Calu3 (cell line): ENCODE data around the gene TMA7B. TPM values are rescaled to one million over a fixed set of nuclear protein-coding genes. Genes with fewer than 3 reads are reported as not detected.

ENCODE experiments used
- BruUV-seq: library from RNA; stranded (reverse); fragments of 400-500 nt; replicated peaks from 2 replicates; lab custom pipeline; 2021; lab: Mats Ljungman, UMichigan
- CTCF ChIA-PET: fragments of 300-600 bp; sonication (Branson Sonifier 250); formaldehyde crosslinking; loops from one replicate; lab custom pipeline; 2022; ENCODE audit warnings: antibody characterized with exemption; lab: Charles Lee
- DNase-seq: peaks from one replicate; pipeline ENCODE4 v3.0.0; 2022
- H3K27ac Mint-ChIP-seq: one replicate; pipeline ENCODE4 v1.8.0; 2022; ENCODE audit warnings: mixed read lengths; ENCODE audit not compliant: unreplicated experiment
- H3K27me3 Mint-ChIP-seq: one replicate; pipeline ENCODE4 v1.8.0; 2022; ENCODE audit warnings: mixed read lengths; ENCODE audit not compliant: unreplicated experiment
- H3K36me3 Mint-ChIP-seq: one replicate; pipeline ENCODE4 v1.8.0; 2022; ENCODE audit warnings: mild to moderate bottlenecking, moderate library complexity, mixed read lengths; ENCODE audit not compliant: insufficient read depth, unreplicated experiment
- H3K4me1 Mint-ChIP-seq: one replicate; pipeline ENCODE4 v1.8.0; 2022; ENCODE audit warnings: mild to moderate bottlenecking, low read depth, mixed read lengths; ENCODE audit not compliant: unreplicated experiment
- H3K4me3 Mint-ChIP-seq: one replicate; pipeline ENCODE4 v1.8.0; 2022; ENCODE audit warnings: mild to moderate bottlenecking, low read depth, moderate library complexity, mixed read lengths; ENCODE audit not compliant: unreplicated experiment
- H3K9me3 Mint-ChIP-seq: one replicate; pipeline ENCODE4 v1.8.0; 2022; ENCODE audit warnings: low read depth, mixed read lengths; ENCODE audit not compliant: unreplicated experiment
- CTCF ChIP-seq: fragments of 200-600 bp; IDR thresholded peaks from one replicate; pipeline ENCODE4 v1.8.0; 2022; ENCODE audit warnings: antibody characterized with exemption; ENCODE audit not compliant: unreplicated experiment
- intact Hi-C: fragments of 100-400 bp; cut with micrococcal nuclease; formaldehyde crosslinking; loops from one replicate; pipeline ENCODE4 v1.10.0; 2022; ENCODE audit not compliant: unreplicated experiment
- total RNA-seq: library from RNA; stranded (reverse); gene quantifications from 2 replicates; pipeline ENCODE4 v1.2.3, GENCODE V29; 2022

Gene TMA7B
- total RNA-seq, 1 experiment from 2014 or later: not detected

- Mint-ChIP-seq H3K27ac (no peak overlapping the region), H3K9me3 (no peaks in the 10 kb centered on the region), H3K27me3 (peaks cover 32% of the 10 kb centered on the region), H3K36me3 (peaks cover 21% of the 10 kb centered on the region), H3K4me1 (peaks cover 45% of the 10 kb centered on the region), H3K4me3 (peak overlapping the region; percentile 70)
- DNase-seq: no peak
- no TSS peak for BruUV-seq
- no peak for TF ChIP-seq CTCF
- CTCF ChIA-PET: interaction anchor here (1.4 kb wide), 1 partner anchor 31 kb away, joined by 4 read pairs; no protein-coding TSS in a partner anchor
- intact Hi-C loops: no loop called here
These were observed 33.9 kb downstream of the TMA7B start for GRCh38 chr22:39994041-39994565.

GRCh38 chr22:39994566-39995392 is 34.6 kb downstream of the TMA7B start, which contains the start of gene FAM83F:
Gene FAM83F, plus strand, starts transcription at chr22:39994954. Its CDS starts 89 bp downstream, at chr22:39995043.
- Mint-ChIP-seq H3K36me3 (peaks cover 27% of the 10 kb centered on the region), H3K4me3 (peak within 1 kb of the TSS; percentile 70), H3K27ac (peak within 1 kb of the TSS; percentile 64), H3K27me3 (peaks cover 27% of the 10 kb centered on the region), H3K4me1 (peaks cover 52% of the 10 kb centered on the region), H3K9me3 (no peaks in the 10 kb centered on the region)
- no peak for TF ChIP-seq CTCF
- DNase-seq: peak; percentile 86
- no TSS peak for BruUV-seq
- intact Hi-C loops: loop anchor here (5.0 kb wide), 1 partner anchor 47 kb away; no protein-coding TSS in a partner anchor
- CTCF ChIA-PET: interaction anchor here (1.4 kb wide), 1 partner anchor 30 kb away, joined by 4 read pairs; no protein-coding TSS in a partner anchor

- Mint-ChIP-seq H3K27ac (peak overlapping the region; percentile 64), H3K4me1 (peaks cover 56% of the 10 kb centered on the region), H3K36me3 (peaks cover 31% of the 10 kb centered on the region), H3K9me3 (no peaks in the 10 kb centered on the region), H3K27me3 (peaks cover 27% of the 10 kb centered on the region), H3K4me3 (peak overlapping the region; percentile 70)
- no TSS peak for BruUV-seq
- peak; percentile 23 for DNase-seq
- TF ChIP-seq CTCF: no peak
- intact Hi-C loops: loop anchor here (5.0 kb wide), 1 partner anchor 48 kb away; no protein-coding TSS in a partner anchor
- CTCF ChIA-PET: no interaction called here
These were observed 35.4 kb downstream of the TMA7B start for GRCh38 chr22:39995393-39996252.

GRCh38 chr22:39996732-39997131 is 36.5 kb downstream of the TMA7B start:
- BruUV-seq: no TSS peak
- DNase-seq: peak; percentile 30
- peaks cover 57% of the 10 kb centered on the region for H3K4me1 Mint-ChIP-seq
- H3K27me3 Mint-ChIP-seq: peaks cover 21% of the 10 kb centered on the region
- TF ChIP-seq CTCF: no peak
- peak overlapping the region; percentile 70 for H3K4me3 Mint-ChIP-seq
- no peaks in the 10 kb centered on the region for H3K9me3 Mint-ChIP-seq
- peaks cover 33% of the 10 kb centered on the region for H3K36me3 Mint-ChIP-seq
- intact Hi-C loops: loop anchor here (5.0 kb wide), 1 partner anchor 49 kb away; no protein-coding TSS in a partner anchor
- H3K27ac Mint-ChIP-seq: peak overlapping the region; percentile 64
- CTCF ChIA-PET: interaction anchor here (0.6 to 1.5 kb wide), 3 partner anchors 28 to 104 kb away, joined by 4 to 9 read pairs (median 5); no protein-coding TSS in a partner anchor
